IMR-90 (cell line): Measurements from ENCODE around the gene RPS6KA5. TPM values are rescaled to one million over a fixed set of nuclear protein-coding genes. Genes with fewer than 3 reads are reported as not detected.

ENCODE experiments used
- ATAC-seq: fragments of 200-7000 bp; cut with Tn5 transposase; 2 replicates; pipeline ENCODE4 v1.9.1; 2020; ENCODE audit warnings: low read depth, mild to moderate bottlenecking, moderate library complexity
- BruUV-seq: library from RNA; stranded (reverse); fragments of 400-500 nt; replicated peaks from 2 replicates; lab custom pipeline; 2021; lab: Mats Ljungman, UMichigan
- CTCF ChIA-PET: fragments of 300-600 bp; formaldehyde crosslinking; extraction: SDS; loops from one replicate; lab custom pipeline; 2021; ENCODE audit warnings: antibody characterized with exemption; lab: Yijun Ruan, JAX
- POLR2A ChIA-PET: fragments of 300-600 bp; sonication (Branson Sonifier 250); formaldehyde crosslinking; loops from one replicate; lab custom pipeline; 2022; ENCODE audit warnings: antibody characterized with exemption; ENCODE audit not compliant: unreplicated experiment; lab: Charles Lee
- DNase-seq: peaks from one replicate; pipeline ENCODE4 v3.0.0; 2013
- H2AFZ ChIP-seq: replicated peaks from 2 replicates; pipeline ENCODE3; 2013; ENCODE audit warnings: low read length, mild to moderate bottlenecking; ENCODE audit not compliant: poor library complexity
- H2AK5ac ChIP-seq: 2 replicates; pipeline ENCODE4 v1.6.1; 2013; ENCODE audit warnings: low read depth, low read length, inconsistent platforms
- H2AK9ac ChIP-seq: replicated peaks from 2 replicates; pipeline ENCODE3; 2013; ENCODE audit warnings: mild to moderate bottlenecking, low read depth, low read length, moderate library complexity; ENCODE audit not compliant: poor library complexity
- H2BK120ac ChIP-seq: 2 replicates; pipeline ENCODE4 v1.6.1; 2013; ENCODE audit warnings: low read depth, low read length, inconsistent platforms
- H2BK15ac ChIP-seq: 3 replicates; pipeline ENCODE4 v1.6.1; 2013; ENCODE audit warnings: low read depth, low read length, inconsistent platforms
- H2BK20ac ChIP-seq: 2 replicates; pipeline ENCODE4 v1.6.1; 2013; ENCODE audit warnings: low read depth, mild to moderate bottlenecking, inconsistent platforms, low read length, moderate library complexity
- H2BK5ac ChIP-seq: 2 replicates; pipeline ENCODE4 v1.6.1; 2013; ENCODE audit warnings: mild to moderate bottlenecking, low read depth, low read length, inconsistent platforms; ENCODE audit not compliant: poor library complexity, severe bottlenecking
- H3K14ac ChIP-seq: replicated peaks from 2 replicates; pipeline ENCODE4 v1.6.1; 2013; ENCODE audit warnings: low read depth, low read length, inconsistent platforms
- H3K18ac ChIP-seq: 2 replicates; pipeline ENCODE4 v1.6.1; 2013; ENCODE audit warnings: low read depth, low read length, control low read depth
- H3K23ac ChIP-seq: 2 replicates; pipeline ENCODE4 v1.6.1; 2013; ENCODE audit warnings: low read depth, low read length, inconsistent platforms
- H3K27ac ChIP-seq: 2 replicates; pipeline ENCODE4 v1.5.1; 2013; ENCODE audit warnings: mild to moderate bottlenecking, control low read depth, low read length; ENCODE audit not compliant: insufficient read depth
- H3K27me3 ChIP-seq: 2 replicates; pipeline ENCODE4 v1.6.1; 2013; ENCODE audit warnings: low read length; ENCODE audit not compliant: control insufficient read depth, insufficient read depth
- H3K36me3 ChIP-seq: 2 replicates; pipeline ENCODE4 v1.6.1; 2013; ENCODE audit warnings: low read length, mixed read lengths; ENCODE audit not compliant: control insufficient read depth, insufficient read depth
- H3K4ac ChIP-seq: 2 replicates; pipeline ENCODE4 v1.6.1; 2013; ENCODE audit warnings: low read depth, low read length, inconsistent platforms
- H3K4me1 ChIP-seq: 2 replicates; pipeline ENCODE4 v1.6.1; 2013; ENCODE audit warnings: low read length, mixed read lengths; ENCODE audit not compliant: control insufficient read depth, insufficient read depth
- H3K4me2 ChIP-seq: 2 replicates; pipeline ENCODE4 v1.6.1; 2013; ENCODE audit warnings: low read depth, mild to moderate bottlenecking, control low read depth, low read length, moderate library complexity
- H3K4me3 ChIP-seq: 2 replicates; pipeline ENCODE4 v1.5.1; 2013; ENCODE audit warnings: low read depth, mild to moderate bottlenecking, control low read depth, low read length, moderate library complexity; ENCODE audit not compliant: insufficient read depth
- H3K56ac ChIP-seq: 2 replicates; pipeline ENCODE4 v1.6.1; 2013; ENCODE audit warnings: low read length, inconsistent platforms; ENCODE audit not compliant: insufficient read depth; ENCODE audit errors: extremely low read depth
- H3K79me1 ChIP-seq, 2 experiments: 2 replicates each; pipeline ENCODE4 v1.6.1; 2013; ENCODE audit warnings: low read length in 2 of 2, inconsistent platforms in 1 of 2, low read depth in 1 of 2
- H3K9ac ChIP-seq: 2 replicates; pipeline ENCODE4 v1.6.1; 2013; ENCODE audit warnings: low read depth, low read length, control low read depth
- H3K9me1 ChIP-seq: 2 replicates; pipeline ENCODE4 v1.6.1; 2013; ENCODE audit warnings: low read length, inconsistent platforms; ENCODE audit not compliant: insufficient read depth
- H3K9me3 ChIP-seq: 2 replicates; pipeline ENCODE4 v1.6.1; 2013; ENCODE audit warnings: low read length; ENCODE audit not compliant: control insufficient read depth, insufficient read depth
- H4K20me1 ChIP-seq: 2 replicates; pipeline ENCODE4 v1.6.1; 2013; ENCODE audit warnings: low read length, inconsistent platforms; ENCODE audit not compliant: insufficient read depth
- H4K5ac ChIP-seq: 2 replicates; pipeline ENCODE4 v1.6.1; 2013; ENCODE audit warnings: mild to moderate bottlenecking, low read depth, low read length, control low read depth
- H4K8ac ChIP-seq, 2 experiments: 2 replicates each; pipeline ENCODE4 v1.6.1; 2013; ENCODE audit warnings: low read depth in 2 of 2, low read length in 2 of 2, control low read depth in 1 of 2, inconsistent platforms in 1 of 2
- H4K91ac ChIP-seq: 2 replicates; pipeline ENCODE4 v1.6.1; 2013; ENCODE audit warnings: low read depth, low read length, inconsistent platforms; ENCODE audit not compliant: insufficient read depth
- BHLHE40 ChIP-seq: fragments of 150-350 bp; IDR thresholded peaks from 2 replicates; pipeline ENCODE4 v1.6.1; 2016; ENCODE audit warnings: mild to moderate bottlenecking, low read depth, low read length
- CEBPB ChIP-seq: IDR thresholded peaks from 2 replicates; pipeline ENCODE4 v1.6.1; 2012; ENCODE audit warnings: low read depth, low read length, improper control_type of control experiment
- CTCF ChIP-seq: conservative IDR thresholded peaks from 2 replicates; pipeline ENCODE4 v1.5.1; 2012; ENCODE audit warnings: mild to moderate bottlenecking, low read depth, low read length, improper control_type of control experiment
- MAFK ChIP-seq: IDR thresholded peaks from 2 replicates; pipeline ENCODE4 v1.6.1; 2012; ENCODE audit warnings: low read depth, low read length, improper control_type of control experiment
- MAZ ChIP-seq: IDR thresholded peaks from 2 replicates; pipeline ENCODE4 v1.6.1; 2012; ENCODE audit warnings: low read depth, mild to moderate bottlenecking, low read length, improper control_type of control experiment, moderate library complexity, borderline replicate concordance
- MXI1 ChIP-seq: IDR thresholded peaks from 2 replicates; pipeline ENCODE4 v1.6.1; 2012; ENCODE audit warnings: low read depth, mild to moderate bottlenecking, low read length, moderate library complexity, borderline replicate concordance
- NFE2L2 ChIP-seq: fragments of 150-350 bp; IDR thresholded peaks from 2 replicates; pipeline ENCODE4 v1.6.1; 2016; ENCODE audit warnings: low read depth, mild to moderate bottlenecking, low read length
- POLR2A ChIP-seq: IDR thresholded peaks from 2 replicates; pipeline ENCODE4 v1.6.1; 2012; ENCODE audit warnings: mild to moderate bottlenecking, low read depth, low read length
- RAD21 ChIP-seq: IDR thresholded peaks from 2 replicates; pipeline ENCODE4 v1.6.1; 2012; ENCODE audit warnings: low read length, improper control_type of control experiment
- RCOR1 ChIP-seq: IDR thresholded peaks from 2 replicates; pipeline ENCODE4 v1.6.1; 2012; ENCODE audit warnings: mild to moderate bottlenecking, low read length, improper control_type of control experiment; ENCODE audit not compliant: insufficient replicate concordance
- RFX5 ChIP-seq: IDR thresholded peaks from 2 replicates; pipeline ENCODE4 v1.8.0; 2012; ENCODE audit warnings: low read depth, mild to moderate bottlenecking, low read length, moderate library complexity
- SMC3 ChIP-seq: fragments of 150-350 bp; IDR thresholded peaks from 2 replicates; pipeline ENCODE4 v1.6.1; 2016; ENCODE audit warnings: low read depth, mild to moderate bottlenecking, antibody characterized with exemption, low read length, moderate library complexity
- dilution Hi-C: fragments of 300-500 bp; cut with HindIII; formaldehyde crosslinking; loops from one replicate; pipeline ENCODE4 v1.14.3; 2018; ENCODE audit warnings: low sequenced_read_pairs; ENCODE audit not compliant: unreplicated experiment
- in situ Hi-C: fragments of 300-500 bp; cut with MboI; formaldehyde crosslinking; loops from 3 replicates; pipeline ENCODE4 v1.14.3; 2019; ENCODE audit warnings: low sequenced_read_pairs, inconsistent platforms, mixed read lengths
- intact Hi-C: fragments of 100-400 bp; cut with micrococcal nuclease; formaldehyde crosslinking; loops from 2 replicates; pipeline ENCODE4 v1.10.0; 2022
- polyA plus RNA-seq, 3 experiments: library from polyadenylated mRNA; depleted of rRNA; stranded (reverse); fragments of >200 nt; gene quantifications; 2 replicates each; pipeline ENCODE4 v1.2.3, GENCODE V29; 2012; ENCODE audit warnings: low replicate concordance in 1 of 3
- total RNA-seq: library from RNA; depleted of rRNA; stranded (reverse); fragments of >200 nt; gene quantifications from 2 replicates; pipeline ENCODE4 v1.2.3, GENCODE V29; 2012

RPS6KA5 gene
- total and polyA plus RNA-seq, 2 of the 4 experiments (the other 2 are of a cell fraction) = 0.36 TPM

GRCh38 chr14:91005716-91006115 is 54.7 kb downstream of the RPS6KA5 start:
- Histone ChIP-seq H3K27ac (no peak overlapping the region), H3K4ac (no peak overlapping the region), H2AFZ (no peak overlapping the region), H4K8ac (no peak overlapping the region), H3K36me3 (no peaks in the 10 kb centered on the region), H4K5ac (no peak overlapping the region), H3K18ac (no peak overlapping the region), H3K27me3 (no peaks in the 10 kb centered on the region), H3K56ac (no peak overlapping the region), H3K4me3 (no peak overlapping the region), H3K14ac (no peak overlapping the region), H2AK5ac (no peak overlapping the region), H3K9ac (no peak overlapping the region), H2AK9ac (no peak overlapping the region), H4K20me1 (no peaks in the 10 kb centered on the region), H2BK20ac (no peak overlapping the region), H3K9me1 (no peaks in the 10 kb centered on the region), H4K91ac (no peak overlapping the region), H3K4me1 (no peaks in the 10 kb centered on the region), H2BK120ac (no peak overlapping the region), H3K4me2 (no peak overlapping the region), H2BK15ac (no peak overlapping the region), H3K23ac (no peak overlapping the region), H2BK5ac (no peak overlapping the region), H3K79me1 (no peaks in the 10 kb centered on the region), H3K9me3 (no peaks in the 10 kb centered on the region)
- POLR2A ChIA-PET = no interaction called here
- intact Hi-C loops (no loop called here), dilution Hi-C loops (no loop called here), in situ Hi-C loops (no loop called here)
- no peak for ATAC-seq
- DNase-seq = no peak
- no TSS peak for BruUV-seq
- CTCF ChIA-PET = interaction anchor here (0.6 kb wide), 1 partner anchor 12 kb away, joined by 5 read pairs; no protein-coding TSS in a partner anchor
- TF ChIP-seq SMC3 = no peak
- no peak for TF ChIP-seq BHLHE40
- no peak for TF ChIP-seq NFE2L2
- TF ChIP-seq MAZ = no peak
- TF ChIP-seq MAFK = no peak
- TF ChIP-seq RCOR1 = no peak
- no peak for TF ChIP-seq CEBPB
- no peak for TF ChIP-seq POLR2A
- TF ChIP-seq CTCF = no peak
- no peak for TF ChIP-seq MXI1
- TF ChIP-seq RAD21 = no peak
- TF ChIP-seq RFX5 = no peak
